CD4-positive, alpha-beta T cell treated with Interleukin-17A for 1 hour (primary cell): Measurements from ENCODE around the gene CCDC40.
A peak's percentile ranks its signal among the peaks of the same experiment; 100 is the strongest.

Experiments
- DNase-seq: peaks from one replicate; pipeline ENCODE4 v3.0.0-alpha.2; 2020

Gene CCDC40

DNA sequence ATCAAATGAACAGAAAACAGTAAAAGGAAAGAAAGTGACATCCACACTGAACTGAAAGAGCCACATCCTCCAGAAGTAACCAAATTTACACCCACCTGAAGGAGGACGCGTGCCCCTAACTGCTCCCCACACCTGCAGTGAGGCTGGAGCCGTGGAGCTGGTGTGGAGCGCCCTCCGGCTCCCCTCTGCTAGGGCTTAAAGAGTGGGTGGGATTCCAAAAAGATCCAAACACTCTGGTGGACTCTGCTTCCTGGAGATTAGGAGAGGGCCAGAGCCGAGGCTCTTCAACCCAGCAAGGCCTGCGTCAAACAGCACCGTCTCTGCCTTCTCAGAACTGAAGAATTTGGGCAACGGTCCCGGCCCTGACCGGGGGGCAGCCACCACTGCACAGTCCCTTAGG, 15.2 kb downstream of the CCDC40 start:
- no peak for DNase-seq

DNA sequence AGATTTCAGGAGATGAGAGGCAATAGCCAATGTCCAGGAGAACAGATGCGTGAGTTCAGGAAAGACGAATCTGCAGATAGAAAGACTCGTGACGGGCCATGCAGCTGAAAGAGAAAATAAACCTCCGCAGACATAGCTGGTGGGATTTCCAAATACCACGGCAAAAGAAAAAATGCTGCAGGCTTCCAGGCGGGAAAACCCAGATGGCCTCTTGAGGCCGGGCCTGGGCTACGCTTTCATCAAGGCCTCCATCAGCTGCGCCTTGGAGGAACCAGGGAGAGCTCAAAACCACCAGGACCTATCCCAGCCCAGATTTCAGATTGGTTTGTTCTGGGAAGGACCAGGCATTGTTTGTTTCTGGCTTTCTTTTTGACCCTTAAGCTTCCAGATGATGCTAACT, 16.7 kb downstream of the CCDC40 start:
- DNase-seq, result no peak

GRCh38 chr17:80055597-80055996, 19.2 kb downstream of the CCDC40 start:
- DNase-seq, result no peak

DNA sequence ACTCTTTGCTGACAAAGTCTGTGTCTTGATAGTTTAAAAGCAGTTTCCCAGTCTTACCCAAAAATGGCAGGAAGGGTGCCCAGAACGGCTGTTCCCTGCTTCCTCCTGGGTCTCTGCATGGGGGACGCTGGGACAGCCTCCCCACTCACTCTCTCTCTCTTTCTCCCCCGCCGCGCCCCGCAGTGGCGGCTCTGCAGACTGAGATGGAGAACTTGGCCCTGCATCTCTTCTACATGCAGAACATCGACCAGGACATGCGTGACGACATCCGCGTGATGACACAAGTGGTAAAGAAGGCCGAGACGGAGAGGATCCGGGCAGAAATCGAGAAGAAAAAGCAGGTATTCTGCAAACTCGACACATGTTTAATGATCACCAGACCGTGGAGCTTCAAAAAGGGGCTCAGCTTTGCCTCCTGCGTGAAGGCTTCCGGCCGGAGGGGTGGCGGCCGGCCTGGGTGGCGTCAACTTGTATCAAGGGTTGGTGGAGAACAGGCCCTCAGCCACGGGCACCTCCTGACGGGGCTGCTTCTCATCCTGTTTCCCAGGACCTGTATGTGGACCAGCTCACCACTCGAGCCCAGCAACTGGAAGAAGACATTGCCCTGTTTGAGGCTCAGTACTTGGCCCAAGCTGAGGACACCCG, 22.0 kb downstream of the CCDC40 start:
- no peak for DNase-seq

GRCh38 chr17:80060644-80061043, 24.2 kb downstream of the CCDC40 start:
- DNase-seq, result no peak

DNA sequence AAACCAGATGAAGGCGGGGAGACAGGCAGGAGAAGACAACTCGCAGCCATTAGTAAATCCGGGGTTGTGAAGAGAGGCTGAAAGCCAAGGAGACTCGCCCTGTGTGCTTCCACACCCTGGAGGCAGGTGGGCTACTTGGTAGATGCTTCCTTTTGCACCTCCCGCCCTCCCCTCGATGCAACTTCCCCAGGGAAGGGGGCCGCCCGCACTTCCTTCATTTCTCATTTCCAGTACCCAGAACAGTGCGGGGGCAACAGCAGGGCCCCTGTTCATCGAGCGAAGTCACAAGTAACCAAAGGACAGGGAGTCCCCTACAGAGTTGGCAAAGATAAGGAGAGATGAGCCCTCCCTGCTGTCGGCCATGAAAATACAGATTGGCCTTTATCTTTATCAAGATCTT, 25.0 kb downstream of the CCDC40 start:
- no peak for DNase-seq

GRCh38 chr17:80063830-80064585, 27.6 kb downstream of the CCDC40 start:
- DNase-seq, result no peak

DNA sequence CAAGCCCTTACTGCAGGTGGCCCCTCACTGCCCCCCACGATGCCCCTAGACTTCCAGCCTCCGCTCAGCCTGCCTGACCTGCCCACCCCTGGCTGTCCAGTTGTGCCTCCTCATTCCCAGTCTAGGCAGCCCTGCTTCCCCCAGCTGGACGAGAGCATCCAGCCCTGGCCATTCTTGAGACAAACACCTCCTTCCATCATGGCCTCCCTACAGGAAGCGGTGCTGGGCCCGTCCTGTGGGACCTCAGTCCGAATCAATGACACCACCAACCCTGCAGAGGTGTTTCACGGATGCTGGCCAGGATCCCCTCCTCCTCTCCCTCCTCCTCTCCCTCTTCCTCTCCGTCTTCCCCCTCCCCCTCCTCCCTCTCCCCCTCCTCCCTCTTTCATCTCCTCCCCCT, 28.3 kb downstream of the CCDC40 start:
- no peak for DNase-seq

GRCh38 chr17:80065478-80066170, 29.2 kb downstream of the CCDC40 start:
- DNase-seq, result no peak

DNA sequence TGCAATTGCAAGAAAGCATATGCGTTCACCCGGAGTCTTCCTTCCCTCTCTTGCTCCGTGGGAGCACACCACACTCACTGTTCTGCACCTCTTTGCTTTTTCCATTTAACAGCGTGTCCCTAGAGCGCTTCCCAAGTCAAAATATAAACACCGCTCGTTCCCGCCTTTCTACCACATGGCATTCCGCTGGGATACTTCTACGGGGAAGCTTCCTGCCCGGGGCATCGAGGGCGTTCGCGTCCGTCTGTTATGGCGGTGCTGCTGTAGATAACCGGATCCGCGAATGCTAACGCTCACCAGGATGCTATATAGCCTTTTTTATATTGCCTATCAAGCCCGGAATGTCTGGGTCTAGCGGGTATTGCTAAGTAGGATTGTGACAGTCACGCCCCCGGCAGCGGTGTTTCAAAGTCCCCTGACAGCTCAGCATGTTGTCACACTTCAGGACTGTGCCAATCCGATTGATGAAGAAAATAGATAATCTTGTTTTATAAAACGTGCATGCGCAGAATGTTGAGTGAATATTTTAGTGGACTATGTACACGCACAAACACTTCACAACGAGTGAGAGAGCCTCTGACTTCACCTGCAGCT, 31.0 kb downstream of the CCDC40 start:
- no peak for DNase-seq

GRCh38 chr17:80068301-80069222, 32.1 kb downstream of the CCDC40 start:
- no peak for DNase-seq

GRCh38 chr17:80070375-80071115, 34.1 kb downstream of the CCDC40 start:
- no peak for DNase-seq

DNA sequence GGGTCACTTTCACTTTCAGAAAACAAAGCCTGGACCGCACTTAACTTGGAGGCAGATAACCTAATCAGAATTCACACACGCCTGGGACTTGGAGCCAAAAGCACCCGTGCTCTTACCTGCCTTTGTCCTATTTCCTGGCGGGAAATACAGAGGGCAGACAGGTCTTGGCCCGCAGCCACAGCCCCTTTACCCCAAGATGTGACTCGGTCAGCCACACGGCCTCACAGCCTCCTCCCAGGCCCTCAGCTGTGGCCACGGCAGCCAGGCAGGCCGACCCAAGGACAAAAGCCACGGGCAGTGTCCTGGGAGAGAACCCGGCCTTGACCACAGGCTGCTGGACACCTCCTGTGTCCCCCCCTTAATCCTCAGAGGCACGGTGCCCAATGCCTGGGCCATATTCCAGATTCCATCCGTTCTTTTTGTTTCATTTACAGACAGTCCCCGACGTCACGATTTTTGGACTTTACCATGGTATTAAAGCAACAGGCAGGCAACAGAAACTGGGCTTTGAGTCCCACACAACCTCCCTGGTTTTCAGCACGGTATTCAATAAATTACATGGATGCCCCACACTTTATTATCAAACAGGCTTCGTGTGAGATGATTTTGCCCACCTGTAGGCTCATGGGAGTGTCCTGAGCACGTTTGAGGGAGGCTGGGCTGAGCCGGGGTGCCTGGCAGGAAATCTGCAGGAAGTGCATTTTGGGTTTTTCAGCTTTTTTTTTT, 34.8 kb downstream of the CCDC40 start:
- no peak for DNase-seq

DNA sequence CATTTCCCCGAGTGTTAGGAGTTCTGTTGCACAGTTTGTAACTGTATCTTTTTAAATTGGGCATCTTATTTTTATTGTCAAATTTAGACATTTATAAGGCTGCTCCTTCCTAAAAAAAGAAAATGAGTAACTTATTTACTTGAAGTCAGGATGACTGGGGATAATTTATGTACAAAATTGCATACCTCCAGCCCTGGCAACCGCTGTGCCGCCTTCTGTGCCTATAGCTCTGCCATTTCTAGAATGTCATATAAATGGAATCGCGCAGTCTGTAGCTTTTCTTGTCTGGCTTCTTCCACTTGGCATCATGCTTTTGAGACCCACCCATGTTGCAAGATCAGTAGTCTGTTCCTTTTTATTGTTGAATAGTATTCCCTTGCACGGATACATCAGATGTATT, 36.0 kb downstream of the CCDC40 start:
- DNase-seq, result no peak

GRCh38 chr17:80080081-80080480, 43.6 kb downstream of the CCDC40 start:
- DNase-seq, result no peak

DNA sequence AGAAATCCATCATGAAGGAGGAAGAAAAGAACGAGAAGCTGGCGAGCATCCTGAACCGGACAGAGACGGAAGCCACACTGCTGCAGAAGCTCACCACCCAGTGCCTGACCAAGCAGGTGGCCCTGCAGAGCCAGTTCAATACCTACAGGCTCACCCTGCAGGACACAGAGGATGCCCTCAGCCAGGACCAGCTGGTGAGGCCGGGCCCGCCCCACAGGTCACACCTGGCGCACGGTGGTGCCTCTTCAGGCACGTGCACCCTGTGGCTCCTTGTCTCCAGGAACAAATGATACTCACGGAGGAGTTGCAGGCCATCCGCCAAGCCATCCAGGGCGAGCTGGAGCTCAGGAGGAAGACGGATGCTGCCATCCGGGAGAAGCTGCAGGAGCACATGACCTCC, 45.2 kb downstream of the CCDC40 start:
- DNase-seq, result no peak

GRCh38 chr17:80082403-80083135, 46.1 kb downstream of the CCDC40 start:
- peak; percentile 69 for DNase-seq

- no peak for DNase-seq
These were observed 46.8 kb downstream of the CCDC40 start for GRCh38 chr17:80083136-80083661.

DNA sequence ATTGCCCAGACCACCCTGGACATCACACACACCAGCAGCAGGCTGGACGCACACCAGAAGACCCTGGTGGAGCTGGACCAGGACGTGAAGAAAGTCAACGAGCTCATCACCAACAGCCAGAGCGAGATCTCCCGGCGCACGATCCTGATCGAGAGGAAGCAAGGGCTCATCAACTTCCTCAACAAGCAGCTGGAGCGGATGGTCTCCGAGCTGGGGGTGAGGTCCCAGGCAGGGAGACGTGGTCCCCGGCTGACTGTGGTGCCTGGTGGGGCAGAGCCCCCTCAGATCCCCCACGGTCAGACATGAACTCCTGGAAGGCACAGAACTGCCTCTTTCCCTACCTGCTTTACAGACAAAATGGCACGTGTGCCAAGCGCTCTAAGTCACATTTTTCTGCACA, 48.3 kb downstream of the CCDC40 start:
- no peak for DNase-seq

GRCh38 chr17:80086081-80086480, 49.6 kb downstream of the CCDC40 start:
- no peak for DNase-seq
